ENCODE data around the gene SLC35E4. TPM values are rescaled to one million over a fixed set of nuclear protein-coding genes. Genes with fewer than 3 reads are reported as not detected.
A peak's percentile ranks its signal among the peaks of the same experiment; 100 is the strongest.

SLC35E4 gene
- total RNA-seq, 4 donors from 2014 or later: 1.7 to 9.9 (median 7.3) TPM

DNA sequence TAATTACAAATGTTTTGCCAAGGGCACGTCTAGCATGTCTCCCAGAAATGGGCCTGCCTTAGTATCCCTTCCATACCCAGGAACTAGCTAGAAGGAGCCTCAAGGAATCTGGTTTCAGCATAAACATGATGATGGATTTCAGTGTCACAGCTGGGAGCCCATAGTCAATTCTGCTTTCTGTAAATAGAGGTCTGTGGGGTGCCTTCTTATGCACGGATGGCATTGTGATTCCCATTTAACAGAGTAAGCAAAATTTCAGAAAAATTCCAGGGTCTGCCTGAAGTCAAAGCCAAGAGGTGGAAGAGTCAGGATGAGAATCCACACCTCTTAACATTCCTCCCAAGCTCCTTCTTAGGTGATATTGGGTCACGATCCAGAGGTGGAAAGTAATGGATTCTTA, 20.0 kb downstream of the SLC35E4 start:
- H3K27me3 ChIP-seq: no peaks in the 10 kb centered on the region
- H3K4me3 ChIP-seq: no peak overlapping the region
- TF ChIP-seq, protein P1, sequence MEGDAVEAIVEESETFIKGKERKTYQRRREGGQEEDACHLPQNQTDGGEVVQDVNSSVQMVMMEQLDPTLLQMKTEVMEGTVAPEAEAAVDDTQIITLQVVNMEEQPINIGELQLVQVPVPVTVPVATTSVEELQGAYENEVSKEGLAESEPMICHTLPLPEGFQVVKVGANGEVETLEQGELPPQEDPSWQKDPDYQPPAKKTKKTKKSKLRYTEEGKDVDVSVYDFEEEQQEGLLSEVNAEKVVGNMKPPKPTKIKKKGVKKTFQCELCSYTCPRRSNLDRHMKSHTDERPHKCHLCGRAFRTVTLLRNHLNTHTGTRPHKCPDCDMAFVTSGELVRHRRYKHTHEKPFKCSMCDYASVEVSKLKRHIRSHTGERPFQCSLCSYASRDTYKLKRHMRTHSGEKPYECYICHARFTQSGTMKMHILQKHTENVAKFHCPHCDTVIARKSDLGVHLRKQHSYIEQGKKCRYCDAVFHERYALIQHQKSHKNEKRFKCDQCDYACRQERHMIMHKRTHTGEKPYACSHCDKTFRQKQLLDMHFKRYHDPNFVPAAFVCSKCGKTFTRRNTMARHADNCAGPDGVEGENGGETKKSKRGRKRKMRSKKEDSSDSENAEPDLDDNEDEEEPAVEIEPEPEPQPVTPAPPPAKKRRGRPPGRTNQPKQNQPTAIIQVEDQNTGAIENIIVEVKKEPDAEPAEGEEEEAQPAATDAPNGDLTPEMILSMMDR (IDR thresholded peaks at IDR 0.05): no peak
- TF ChIP-seq POLR2A (IDR thresholded peaks at IDR 0.05): no peak
- H3K36me3 ChIP-seq: no peaks in the 10 kb centered on the region
- DNase-seq: no peak
- no peaks in the 10 kb centered on the region for H3K9me3 ChIP-seq
- H3K27ac ChIP-seq: no peak overlapping the region
- no peaks in the 10 kb centered on the region for H3K4me1 ChIP-seq

DNA sequence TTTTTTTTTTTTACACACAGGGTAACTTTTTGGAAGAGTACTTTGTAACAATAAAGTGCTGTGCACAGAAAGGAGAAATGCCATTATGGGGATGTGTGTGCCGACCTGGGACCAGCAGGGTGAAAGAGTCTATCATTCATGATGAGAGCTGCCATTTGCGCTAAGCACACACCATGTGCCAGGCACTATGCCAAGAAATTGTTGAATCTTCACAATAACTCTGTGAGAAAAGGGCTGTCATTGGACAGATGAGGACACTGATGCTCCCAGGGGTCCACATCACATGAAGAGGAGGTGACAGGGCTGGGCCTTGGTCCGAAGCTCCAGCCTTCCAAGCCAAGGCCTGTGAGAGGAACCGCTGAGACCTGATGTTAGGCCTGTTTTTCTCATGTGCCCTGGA, 26.5 kb downstream of the SLC35E4 start:
- no peaks in the 10 kb centered on the region for H3K27me3 ChIP-seq
- H3K4me3 ChIP-seq: no peak overlapping the region
- H3K9me3 ChIP-seq: no peaks in the 10 kb centered on the region
- peaks cover 0 to 21% (median 0%) of the 10 kb centered on the region in 3 donors for H3K36me3 ChIP-seq
- no peak for DNase-seq
- TF ChIP-seq, protein P1 (IDR thresholded peaks at IDR 0.05): no peak
- no peak for TF ChIP-seq POLR2A (IDR thresholded peaks at IDR 0.05)
- peaks cover 0 to 11% (median 0%) of the 10 kb centered on the region in 4 donors for H3K4me1 ChIP-seq
- no peak overlapping the region for H3K27ac ChIP-seq

DNA sequence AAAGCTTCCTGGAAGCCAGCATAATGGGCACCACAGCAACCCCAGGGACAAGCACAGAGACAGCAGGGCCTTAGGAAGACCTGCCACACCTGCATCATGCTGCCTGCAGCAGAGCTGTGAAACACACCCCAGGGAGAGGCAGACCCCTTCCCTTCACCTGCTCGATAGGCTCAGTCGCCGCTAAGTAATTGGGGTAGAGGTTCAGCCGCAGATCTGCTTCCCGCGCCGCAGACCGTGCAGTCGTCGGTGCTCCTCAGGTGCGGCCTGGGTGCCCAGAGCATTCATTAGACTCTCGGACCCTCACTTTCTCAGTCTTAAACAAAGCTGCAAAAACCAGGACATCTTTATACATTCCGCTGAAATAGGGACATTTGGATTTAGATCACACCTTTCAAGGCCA, 29.2 kb downstream of the SLC35E4 start:
- H3K9me3 ChIP-seq: no peaks in the 10 kb centered on the region
- H3K4me3 ChIP-seq: no peak overlapping the region
- H3K4me1 ChIP-seq: peaks cover 0 to 16% (median 3%) of the 10 kb centered on the region in 4 donors
- peak overlapping the region in 1 of 4 donors; percentile 96 for H3K27ac ChIP-seq
- DNase-seq: no peak
- H3K27me3 ChIP-seq: no peaks in the 10 kb centered on the region
- peaks cover 0 to 21% (median 0%) of the 10 kb centered on the region in 3 donors for H3K36me3 ChIP-seq
- TF ChIP-seq POLR2A (IDR thresholded peaks at IDR 0.05): no peak
- TF ChIP-seq, protein P1 (IDR thresholded peaks at IDR 0.05): no peak

DNA sequence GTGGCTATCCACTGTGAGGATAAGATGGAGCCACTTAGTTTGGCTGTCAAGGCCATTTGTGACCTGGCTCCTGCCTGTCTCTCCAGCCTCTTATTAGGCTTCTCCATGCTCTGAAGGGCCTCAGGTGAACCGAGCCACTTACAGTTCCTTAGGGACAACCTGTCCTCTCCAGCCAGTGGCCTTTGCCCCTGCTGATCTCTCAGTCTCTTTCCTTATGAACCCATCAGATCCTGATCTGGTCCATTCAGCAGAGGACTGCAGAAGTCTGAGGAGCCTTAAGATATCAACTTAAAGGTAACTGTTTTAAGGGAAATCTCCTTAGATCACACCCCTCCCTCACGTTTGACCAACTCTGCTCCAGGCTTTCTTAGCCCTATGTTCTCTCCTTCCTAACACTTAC, 29.7 kb downstream of the SLC35E4 start:
- Histone ChIP-seq H3K27me3 (no peaks in the 10 kb centered on the region), H3K4me3 (peak overlapping the region in 2 of 4 donors; percentile 70 to 71), H3K27ac (peak overlapping the region in 3 of 4 donors; percentile 42 to 96 (median 85)), H3K36me3 (peaks cover 0 to 21% (median 0%) of the 10 kb centered on the region in 3 donors), H3K4me1 (peaks cover 0 to 16% (median 3%) of the 10 kb centered on the region in 4 donors), H3K9me3 (no peaks in the 10 kb centered on the region)
- TF ChIP-seq POLR2A (IDR thresholded peaks at IDR 0.05): peak; percentile 26 to 59
- TF ChIP-seq, protein P1 (IDR thresholded peaks at IDR 0.05): no peak
- peak in 2 of 3 donors; percentile 67 to 86 for DNase-seq

DNA sequence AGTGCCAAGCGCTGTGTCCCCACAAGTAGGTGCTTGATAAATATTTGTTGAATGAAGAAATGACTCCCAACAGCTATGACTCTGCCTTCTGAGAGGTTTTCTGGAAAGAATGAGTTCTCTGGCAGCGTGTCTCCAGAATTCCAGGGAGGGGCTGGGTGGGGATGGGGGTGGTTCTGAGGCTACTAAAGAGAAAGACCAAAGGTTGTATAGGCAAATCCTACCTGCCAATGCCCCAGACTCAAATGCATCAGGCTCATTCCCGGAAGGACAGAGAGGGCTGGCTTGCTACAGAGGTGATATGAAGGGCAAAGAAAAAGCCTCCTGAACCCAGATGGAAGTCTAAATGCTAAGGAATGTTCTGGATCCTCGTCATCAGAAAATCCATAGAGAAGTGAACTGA, 30.2 kb downstream of the SLC35E4 start:
- Histone ChIP-seq H3K27me3 (no peaks in the 10 kb centered on the region), H3K4me1 (peaks cover 0 to 16% (median 3%) of the 10 kb centered on the region in 4 donors), H3K36me3 (peaks cover 0 to 21% (median 0%) of the 10 kb centered on the region in 3 donors), H3K27ac (peak overlapping the region in 3 of 4 donors; percentile 42 to 96 (median 85)), H3K9me3 (no peaks in the 10 kb centered on the region), H3K4me3 (peak overlapping the region in 2 of 4 donors; percentile 70 to 71)
- no peak for DNase-seq
- no peak for TF ChIP-seq POLR2A (IDR thresholded peaks at IDR 0.05)
- TF ChIP-seq, protein P1 (IDR thresholded peaks at IDR 0.05): no peak
